Loucy (cell line): ENCODE measurements around the gene ANKLE2.

Experiments used
- H2AFZ ChIP-seq: fragments of 200-600 bp; sonication (generic); 2 replicates; pipeline ENCODE4 v1.6.0; 2016; ENCODE audit warnings: antibody characterized with exemption, mild to moderate bottlenecking, low read length, moderate library complexity
- H3F3A ChIP-seq: fragments of 200-600 bp; 2 replicates; pipeline ENCODE4 v1.6.0; 2016; ENCODE audit warnings: antibody characterized with exemption, low read depth, mild to moderate bottlenecking
- H3K27me3 ChIP-seq: fragments of 200-600 bp; sonication (generic); 2 replicates; pipeline ENCODE4 v1.6.1; 2014; ENCODE audit warnings: low read length, mild to moderate bottlenecking; ENCODE audit not compliant: insufficient read depth, poor library complexity, severe bottlenecking
- H3K36me3 ChIP-seq: fragments of 200-600 bp; sonication (generic); 2 replicates; pipeline ENCODE4 v1.6.1; 2016; ENCODE audit warnings: low read length; ENCODE audit not compliant: insufficient read depth
- H3K4me1 ChIP-seq: fragments of 200-600 bp; sonication (generic); 2 replicates; pipeline ENCODE4 v1.5.1; 2014; ENCODE audit warnings: low read length, mild to moderate bottlenecking; ENCODE audit not compliant: insufficient read depth, poor library complexity, severe bottlenecking
- H3K4me2 ChIP-seq: fragments of 200-600 bp; sonication (generic); 2 replicates; pipeline ENCODE4 v1.6.0; 2014; ENCODE audit warnings: antibody characterized with exemption, low read length, low read depth, mild to moderate bottlenecking; ENCODE audit not compliant: poor library complexity, severe bottlenecking
- H3K4me3 ChIP-seq: fragments of 200-600 bp; sonication (generic); 2 replicates; pipeline ENCODE4 v1.5.1; 2014; ENCODE audit warnings: low read length, mild to moderate bottlenecking, mixed read lengths; ENCODE audit not compliant: poor library complexity, severe bottlenecking
- H3K79me2 ChIP-seq: fragments of 200-600 bp; sonication (generic); 2 replicates; pipeline ENCODE4 v1.6.1; 2014; ENCODE audit warnings: low read length; ENCODE audit not compliant: insufficient read depth
- H3K9ac ChIP-seq: fragments of 200-600 bp; sonication (generic); 2 replicates; pipeline ENCODE4 v1.6.0; 2014; ENCODE audit warnings: mild to moderate bottlenecking, low read depth, low read length, moderate library complexity; ENCODE audit not compliant: poor library complexity, severe bottlenecking
- H3K9me2 ChIP-seq: fragments of 200-600 bp; sonication (generic); replicated peaks from 2 replicates; pipeline ENCODE4 v1.6.1; 2016; ENCODE audit warnings: low read depth, low read length, mixed read lengths
- H3K9me3 ChIP-seq: fragments of 200-600 bp; sonication (generic); 2 replicates; pipeline ENCODE4 v1.6.1; 2014; ENCODE audit warnings: mild to moderate bottlenecking, antibody characterized with exemption, low read length, low read depth; ENCODE audit not compliant: insufficient read depth
- H4K20me1 ChIP-seq: fragments of 200-600 bp; sonication (generic); 2 replicates; pipeline ENCODE4 v1.6.0; 2014; ENCODE audit warnings: antibody characterized with exemption, low read length, mild to moderate bottlenecking; ENCODE audit not compliant: insufficient read depth, poor library complexity, severe bottlenecking
- CTCF ChIP-seq: fragments of 200-600 bp; sonication (generic); conservative IDR thresholded peaks from 2 replicates; pipeline ENCODE4 v1.5.1; 2014; ENCODE audit warnings: mild to moderate bottlenecking, antibody characterized with exemption, low read length
- EZH2phosphoT487 ChIP-seq: fragments of 200-600 bp; IDR thresholded peaks from 2 replicates; pipeline ENCODE4 v1.6.1; 2018; ENCODE audit warnings: antibody characterized with exemption, mild to moderate bottlenecking, moderate library complexity, borderline replicate concordance

The ANKLE2 gene

GRCh38 chr12:132739600-132740312 is 21.9 kb downstream of the ANKLE2 start:
- Histone ChIP-seq H2AFZ (no peak overlapping the region), H3K4me3 (no peak overlapping the region), H4K20me1 (peaks cover 3% of the 10 kb centered on the region), H3K36me3 (peaks cover 90% of the 10 kb centered on the region; the same call in 1 of the 2 replicates), H3K79me2 (peaks cover 25% of the 10 kb centered on the region), H3K4me1 (no peaks in the 10 kb centered on the region), H3K4me2 (no peak overlapping the region), H3K9me3 (no peaks in the 10 kb centered on the region), H3K27me3 (no peaks in the 10 kb centered on the region), H3K9ac (no peak overlapping the region), H3K9me2 (no peaks in the 10 kb centered on the region), H3F3A (no peaks in the 10 kb centered on the region)
- TF ChIP-seq EZH2phosphoT487 (no peak), CTCF (no peak)

GRCh38 chr12:132736913-132737312 is 24.7 kb downstream of the ANKLE2 start:
- no peak overlapping the region for H3K4me3 ChIP-seq
- H3K4me1 ChIP-seq, result no peaks in the 10 kb centered on the region
- TF ChIP-seq CTCF (no peak), EZH2phosphoT487 (no peak)
- no peaks in the 10 kb centered on the region for H3F3A ChIP-seq
- H3K9ac ChIP-seq, result no peak overlapping the region
- H3K36me3 ChIP-seq, result peaks cover 93% of the 10 kb centered on the region; the same call in 1 of the 2 replicates
- H3K9me3 ChIP-seq, result no peaks in the 10 kb centered on the region
- H3K27me3 ChIP-seq, result no peaks in the 10 kb centered on the region
- no peaks in the 10 kb centered on the region for H3K9me2 ChIP-seq
- no peak overlapping the region for H3K4me2 ChIP-seq
- no peak overlapping the region for H2AFZ ChIP-seq
- peaks cover 3% of the 10 kb centered on the region; the same call in 1 of the 2 replicates for H3K79me2 ChIP-seq
- H4K20me1 ChIP-seq, result no peaks in the 10 kb centered on the region

GRCh38 chr12:132736378-132736777 is 25.3 kb downstream of the ANKLE2 start:
- H3K79me2 ChIP-seq, result peaks cover 3% of the 10 kb centered on the region; the same call in 1 of the 2 replicates
- no peaks in the 10 kb centered on the region; the same call in 1 of the 2 replicates for H3F3A ChIP-seq
- peaks cover 93% of the 10 kb centered on the region; the same call in 1 of the 2 replicates for H3K36me3 ChIP-seq
- H3K4me2 ChIP-seq, result no peak overlapping the region
- H2AFZ ChIP-seq, result no peak overlapping the region
- TF ChIP-seq EZH2phosphoT487 (no peak), CTCF (no peak)
- no peaks in the 10 kb centered on the region for H3K9me2 ChIP-seq
- H3K9me3 ChIP-seq, result no peaks in the 10 kb centered on the region
- no peaks in the 10 kb centered on the region for H3K27me3 ChIP-seq
- H3K4me1 ChIP-seq, result no peaks in the 10 kb centered on the region
- H3K4me3 ChIP-seq, result no peak overlapping the region
- no peaks in the 10 kb centered on the region for H4K20me1 ChIP-seq
- no peak overlapping the region for H3K9ac ChIP-seq
